ENCODE data around the gene CFAP58.

Gene CFAP58

GRCh38 chr10:104374591-104374990, 21.0 kb downstream of the CFAP58 start:
- no peak for FAIRE-seq

GRCh38 chr10:104376784-104377300, 23.2 kb downstream of the CFAP58 start:
- FAIRE-seq: no peak

GRCh38 chr10:104380336-104380735, 26.7 kb downstream of the CFAP58 start:
- no peak for FAIRE-seq

GRCh38 chr10:104387130-104387888, 33.7 kb downstream of the CFAP58 start:
- FAIRE-seq: no peak

GRCh38 chr10:104388830-104389229, 35.2 kb downstream of the CFAP58 start:
- FAIRE-seq: no peak

GRCh38 chr10:104391150-104391968, 37.7 kb downstream of the CFAP58 start:
- no peak for FAIRE-seq

- FAIRE-seq: no peak
Measured at GRCh38 chr10:104391969-104392296, 38.3 kb downstream of the CFAP58 start.

GRCh38 chr10:104393387-104393786, 39.8 kb downstream of the CFAP58 start:
- FAIRE-seq: no peak

- FAIRE-seq: no peak
Measured at GRCh38 chr10:104396581-104396980, 42.9 kb downstream of the CFAP58 start.

GRCh38 chr10:104403636-104404035, 50.0 kb downstream of the CFAP58 start:
- no peak for FAIRE-seq

GRCh38 chr10:104406715-104407650, 53.4 kb downstream of the CFAP58 start:
- no peak for FAIRE-seq

- FAIRE-seq: no peak
Measured at GRCh38 chr10:104413528-104413927, 59.9 kb downstream of the CFAP58 start.

- no peak for FAIRE-seq
Measured at GRCh38 chr10:104415526-104416165, 62.0 kb downstream of the CFAP58 start.

GRCh38 chr10:104416851-104417250, 63.2 kb downstream of the CFAP58 start:
- no peak for FAIRE-seq

GRCh38 chr10:104417637-104418292, 64.1 kb downstream of the CFAP58 start:
- FAIRE-seq: no peak

- no peak for FAIRE-seq
Measured at GRCh38 chr10:104424719-104425118, 71.1 kb downstream of the CFAP58 start.

GRCh38 chr10:104427989-104428388, 74.4 kb downstream of the CFAP58 start:
- FAIRE-seq: no peak

- no peak for FAIRE-seq
Measured at GRCh38 chr10:104429846-104430245, 76.2 kb downstream of the CFAP58 start.

- no peak for FAIRE-seq
Measured at GRCh38 chr10:104430360-104430759, 76.7 kb downstream of the CFAP58 start.

GRCh38 chr10:104433669-104434068, 80.0 kb downstream of the CFAP58 start:
- no peak for FAIRE-seq

- no peak for FAIRE-seq
Measured at GRCh38 chr10:104434601-104435000, 81.0 kb downstream of the CFAP58 start.

- FAIRE-seq: no peak
Measured at GRCh38 chr10:104435822-104436221, 82.2 kb downstream of the CFAP58 start.

Measured in islet of Langerhans (tissue), 1 donor.